IMR-90 (cell line): ENCODE results near the gene FBXW5. TPM values are rescaled to one million over a fixed set of nuclear protein-coding genes. Genes with fewer than 3 reads are reported as not detected.

Source experiments
- ATAC-seq: fragments of 200-7000 bp; cut with Tn5 transposase; 2 replicates; pipeline ENCODE4 v1.9.1; 2020; ENCODE audit warnings: low read depth, mild to moderate bottlenecking, moderate library complexity
- BruUV-seq: library from RNA; stranded (reverse); fragments of 400-500 nt; replicated peaks from 2 replicates; lab custom pipeline; 2021; lab: Mats Ljungman, UMichigan
- CTCF ChIA-PET: fragments of 300-600 bp; formaldehyde crosslinking; extraction: SDS; loops from one replicate; lab custom pipeline; 2021; ENCODE audit warnings: antibody characterized with exemption; lab: Yijun Ruan, JAX
- POLR2A ChIA-PET: fragments of 300-600 bp; sonication (Branson Sonifier 250); formaldehyde crosslinking; loops from one replicate; lab custom pipeline; 2022; ENCODE audit warnings: antibody characterized with exemption; ENCODE audit not compliant: unreplicated experiment; lab: Charles Lee
- DNase-seq: peaks from one replicate; pipeline ENCODE4 v3.0.0; 2013
- H2AFZ ChIP-seq: replicated peaks from 2 replicates; pipeline ENCODE3; 2013; ENCODE audit warnings: low read length, mild to moderate bottlenecking; ENCODE audit not compliant: poor library complexity
- H2AK5ac ChIP-seq: 2 replicates; pipeline ENCODE4 v1.6.1; 2013; ENCODE audit warnings: low read depth, low read length, inconsistent platforms
- H2AK9ac ChIP-seq: replicated peaks from 2 replicates; pipeline ENCODE3; 2013; ENCODE audit warnings: mild to moderate bottlenecking, low read depth, low read length, moderate library complexity; ENCODE audit not compliant: poor library complexity
- H2BK120ac ChIP-seq: 2 replicates; pipeline ENCODE4 v1.6.1; 2013; ENCODE audit warnings: low read depth, low read length, inconsistent platforms
- H2BK15ac ChIP-seq: 3 replicates; pipeline ENCODE4 v1.6.1; 2013; ENCODE audit warnings: low read depth, low read length, inconsistent platforms
- H2BK20ac ChIP-seq: 2 replicates; pipeline ENCODE4 v1.6.1; 2013; ENCODE audit warnings: low read depth, mild to moderate bottlenecking, inconsistent platforms, low read length, moderate library complexity
- H2BK5ac ChIP-seq: 2 replicates; pipeline ENCODE4 v1.6.1; 2013; ENCODE audit warnings: mild to moderate bottlenecking, low read depth, low read length, inconsistent platforms; ENCODE audit not compliant: poor library complexity, severe bottlenecking
- H3K14ac ChIP-seq: replicated peaks from 2 replicates; pipeline ENCODE4 v1.6.1; 2013; ENCODE audit warnings: low read depth, low read length, inconsistent platforms
- H3K18ac ChIP-seq: 2 replicates; pipeline ENCODE4 v1.6.1; 2013; ENCODE audit warnings: low read depth, low read length, control low read depth
- H3K23ac ChIP-seq: 2 replicates; pipeline ENCODE4 v1.6.1; 2013; ENCODE audit warnings: low read depth, low read length, inconsistent platforms
- H3K27ac ChIP-seq: 2 replicates; pipeline ENCODE4 v1.5.1; 2013; ENCODE audit warnings: mild to moderate bottlenecking, control low read depth, low read length; ENCODE audit not compliant: insufficient read depth
- H3K27me3 ChIP-seq: 2 replicates; pipeline ENCODE4 v1.6.1; 2013; ENCODE audit warnings: low read length; ENCODE audit not compliant: control insufficient read depth, insufficient read depth
- H3K36me3 ChIP-seq: 2 replicates; pipeline ENCODE4 v1.6.1; 2013; ENCODE audit warnings: low read length, mixed read lengths; ENCODE audit not compliant: control insufficient read depth, insufficient read depth
- H3K4ac ChIP-seq: 2 replicates; pipeline ENCODE4 v1.6.1; 2013; ENCODE audit warnings: low read depth, low read length, inconsistent platforms
- H3K4me1 ChIP-seq: 2 replicates; pipeline ENCODE4 v1.6.1; 2013; ENCODE audit warnings: low read length, mixed read lengths; ENCODE audit not compliant: control insufficient read depth, insufficient read depth
- H3K4me2 ChIP-seq: 2 replicates; pipeline ENCODE4 v1.6.1; 2013; ENCODE audit warnings: low read depth, mild to moderate bottlenecking, control low read depth, low read length, moderate library complexity
- H3K4me3 ChIP-seq: 2 replicates; pipeline ENCODE4 v1.5.1; 2013; ENCODE audit warnings: low read depth, mild to moderate bottlenecking, control low read depth, low read length, moderate library complexity; ENCODE audit not compliant: insufficient read depth
- H3K56ac ChIP-seq: 2 replicates; pipeline ENCODE4 v1.6.1; 2013; ENCODE audit warnings: low read length, inconsistent platforms; ENCODE audit not compliant: insufficient read depth; ENCODE audit errors: extremely low read depth
- H3K79me1 ChIP-seq, 2 experiments: 2 replicates each; pipeline ENCODE4 v1.6.1; 2013; ENCODE audit warnings: low read length in 2 of 2, inconsistent platforms in 1 of 2, low read depth in 1 of 2
- H3K9ac ChIP-seq: 2 replicates; pipeline ENCODE4 v1.6.1; 2013; ENCODE audit warnings: low read depth, low read length, control low read depth
- H3K9me1 ChIP-seq: 2 replicates; pipeline ENCODE4 v1.6.1; 2013; ENCODE audit warnings: low read length, inconsistent platforms; ENCODE audit not compliant: insufficient read depth
- H3K9me3 ChIP-seq: 2 replicates; pipeline ENCODE4 v1.6.1; 2013; ENCODE audit warnings: low read length; ENCODE audit not compliant: control insufficient read depth, insufficient read depth
- H4K20me1 ChIP-seq: 2 replicates; pipeline ENCODE4 v1.6.1; 2013; ENCODE audit warnings: low read length, inconsistent platforms; ENCODE audit not compliant: insufficient read depth
- H4K5ac ChIP-seq: 2 replicates; pipeline ENCODE4 v1.6.1; 2013; ENCODE audit warnings: mild to moderate bottlenecking, low read depth, low read length, control low read depth
- H4K8ac ChIP-seq, 2 experiments: 2 replicates each; pipeline ENCODE4 v1.6.1; 2013; ENCODE audit warnings: low read depth in 2 of 2, low read length in 2 of 2, control low read depth in 1 of 2, inconsistent platforms in 1 of 2
- H4K91ac ChIP-seq: 2 replicates; pipeline ENCODE4 v1.6.1; 2013; ENCODE audit warnings: low read depth, low read length, inconsistent platforms; ENCODE audit not compliant: insufficient read depth
- CEBPB ChIP-seq: IDR thresholded peaks from 2 replicates; pipeline ENCODE4 v1.6.1; 2012; ENCODE audit warnings: low read depth, low read length, improper control_type of control experiment
- CHD1 ChIP-seq: IDR thresholded peaks from 2 replicates; pipeline ENCODE4 v1.6.1; 2012; ENCODE audit warnings: low read depth, low read length, improper control_type of control experiment
- POLR2A ChIP-seq: IDR thresholded peaks from 2 replicates; pipeline ENCODE4 v1.6.1; 2012; ENCODE audit warnings: mild to moderate bottlenecking, low read depth, low read length
- WGBS, 2 experiments: methylation state at CpG; one replicate each; pipeline versions ENCODE4 v1.1.5 to v1.1.7; 2013; ENCODE audit warnings: missing lambda C conversion rate in 2 of 2; ENCODE audit not compliant: insufficient read length in 1 of 2; ENCODE audit errors: extremely low coverage in 2 of 2; 5-methylcytosine and 5-hydroxymethylcytosine counted together
- dilution Hi-C: fragments of 300-500 bp; cut with HindIII; formaldehyde crosslinking; loops from one replicate; pipeline ENCODE4 v1.14.3; 2018; ENCODE audit warnings: low sequenced_read_pairs; ENCODE audit not compliant: unreplicated experiment
- in situ Hi-C: fragments of 300-500 bp; cut with MboI; formaldehyde crosslinking; loops from 3 replicates; pipeline ENCODE4 v1.14.3; 2019; ENCODE audit warnings: low sequenced_read_pairs, inconsistent platforms, mixed read lengths
- intact Hi-C: fragments of 100-400 bp; cut with micrococcal nuclease; formaldehyde crosslinking; loops from 2 replicates; pipeline ENCODE4 v1.10.0; 2022
- polyA plus RNA-seq, 3 experiments: library from polyadenylated mRNA; depleted of rRNA; stranded (reverse); fragments of >200 nt; gene quantifications; 2 replicates each; pipeline ENCODE4 v1.2.3, GENCODE V29; 2012; ENCODE audit warnings: low replicate concordance in 1 of 3
- total RNA-seq: library from RNA; depleted of rRNA; stranded (reverse); fragments of >200 nt; gene quantifications from 2 replicates; pipeline ENCODE4 v1.2.3, GENCODE V29; 2012

Gene FBXW5
- total and polyA plus RNA-seq, 2 of the 4 experiments (the other 2 are of a cell fraction), result 65.1 to 80.2 TPM

GRCh38 chr9:136980669-136981478 lies 36.3 kb upstream of the FBXW5 start:
- ChIA-PET CTCF (interaction anchor here (1.2 kb wide), 1 partner anchor 33 kb away, joined by 4 read pairs; no protein-coding TSS in a partner anchor), POLR2A (no interaction called here)
- in situ Hi-C loops (no loop called here), intact Hi-C loops (no loop called here), dilution Hi-C loops (no loop called here)
- no peaks in the 10 kb centered on the region for H3K79me1 ChIP-seq
- H3K27ac ChIP-seq, result no peak overlapping the region
- no peaks in the 10 kb centered on the region for H3K36me3 ChIP-seq
- H3K4ac ChIP-seq, result no peak overlapping the region
- ATAC-seq (no peak), DNase-seq (no peak)
- no peak overlapping the region for H2BK20ac ChIP-seq
- H3K27me3 ChIP-seq, result peaks cover 32% of the 10 kb centered on the region
- no peak overlapping the region for H3K9ac ChIP-seq
- H4K5ac ChIP-seq, result no peak overlapping the region
- no peak overlapping the region for H3K18ac ChIP-seq
- H2BK15ac ChIP-seq, result no peak overlapping the region
- H4K91ac ChIP-seq, result no peak overlapping the region
- no peak overlapping the region for H2AFZ ChIP-seq
- no peak overlapping the region for H4K8ac ChIP-seq
- WGBS, 2 experiments, result 95% methylated on average over 4 of the region's 16 CpGs; no CpG with 5 or more reads in 1 of the 2 experiments
- H3K14ac ChIP-seq, result no peak overlapping the region
- H4K20me1 ChIP-seq, result no peaks in the 10 kb centered on the region
- TF ChIP-seq CEBPB, result no peak
- TF ChIP-seq CHD1, result no peak
- no peak for TF ChIP-seq POLR2A
- H3K9me1 ChIP-seq, result no peaks in the 10 kb centered on the region
- no peak overlapping the region for H2AK5ac ChIP-seq
- H2AK9ac ChIP-seq, result no peak overlapping the region
- no peak overlapping the region for H3K23ac ChIP-seq
- peaks cover 7% of the 10 kb centered on the region; the same call in 1 of the 2 replicates for H3K4me1 ChIP-seq
- no peak overlapping the region for H3K4me2 ChIP-seq
- H2BK5ac ChIP-seq, result no peak overlapping the region
- no peak overlapping the region for H3K56ac ChIP-seq
- no peak overlapping the region for H3K4me3 ChIP-seq
- H3K9me3 ChIP-seq, result no peaks in the 10 kb centered on the region
- H2BK120ac ChIP-seq, result no peak overlapping the region
- no TSS peak for BruUV-seq
